C4-2B (cell line): ENCODE measurements around the gene CTTNBP2.

Experiments used
- H3K27ac ChIP-seq: fragments of 450-650 bp; 2 replicates; pipeline ENCODE4 v1.5.1; 2017
- ZFX ChIP-seq: fragments of 450-650 bp; IDR thresholded peaks from 2 replicates; pipeline ENCODE4 v1.6.1; 2017
- TF ChIP-seq, protein P1 (sequence below): fragments of 450-650 bp; conservative IDR thresholded peaks from 2 replicates; pipeline ENCODE4 v1.5.1; 2017; ENCODE audit warnings: mild to moderate bottlenecking

Gene CTTNBP2

DNA sequence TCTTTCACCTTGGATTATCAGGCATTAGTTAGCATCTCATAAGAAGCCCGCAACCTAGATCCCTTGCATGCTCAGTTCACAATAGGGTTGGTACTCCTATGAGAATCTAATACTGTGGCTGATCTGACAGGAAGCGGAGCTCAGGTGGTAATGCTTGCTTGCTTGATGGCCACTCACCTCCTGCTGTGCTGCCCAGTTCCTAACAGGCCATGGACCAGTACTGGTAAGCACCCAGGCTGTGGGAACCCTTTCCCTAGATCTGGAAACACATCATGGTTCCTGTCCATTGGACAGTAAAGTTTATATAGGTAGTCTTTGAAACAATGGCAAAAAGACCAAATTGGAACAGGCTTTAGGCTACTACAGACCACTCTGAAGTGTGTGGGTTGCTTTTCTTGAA is 9.4 kb upstream of the CTTNBP2 start:
- no peak overlapping the region for H3K27ac ChIP-seq
- no peak for TF ChIP-seq ZFX
- TF ChIP-seq, protein P1, sequence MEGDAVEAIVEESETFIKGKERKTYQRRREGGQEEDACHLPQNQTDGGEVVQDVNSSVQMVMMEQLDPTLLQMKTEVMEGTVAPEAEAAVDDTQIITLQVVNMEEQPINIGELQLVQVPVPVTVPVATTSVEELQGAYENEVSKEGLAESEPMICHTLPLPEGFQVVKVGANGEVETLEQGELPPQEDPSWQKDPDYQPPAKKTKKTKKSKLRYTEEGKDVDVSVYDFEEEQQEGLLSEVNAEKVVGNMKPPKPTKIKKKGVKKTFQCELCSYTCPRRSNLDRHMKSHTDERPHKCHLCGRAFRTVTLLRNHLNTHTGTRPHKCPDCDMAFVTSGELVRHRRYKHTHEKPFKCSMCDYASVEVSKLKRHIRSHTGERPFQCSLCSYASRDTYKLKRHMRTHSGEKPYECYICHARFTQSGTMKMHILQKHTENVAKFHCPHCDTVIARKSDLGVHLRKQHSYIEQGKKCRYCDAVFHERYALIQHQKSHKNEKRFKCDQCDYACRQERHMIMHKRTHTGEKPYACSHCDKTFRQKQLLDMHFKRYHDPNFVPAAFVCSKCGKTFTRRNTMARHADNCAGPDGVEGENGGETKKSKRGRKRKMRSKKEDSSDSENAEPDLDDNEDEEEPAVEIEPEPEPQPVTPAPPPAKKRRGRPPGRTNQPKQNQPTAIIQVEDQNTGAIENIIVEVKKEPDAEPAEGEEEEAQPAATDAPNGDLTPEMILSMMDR: no peak

GRCh38 chr7:117876761-117877160 is 3.5 kb upstream of the CTTNBP2 start:
- no peak overlapping the region for H3K27ac ChIP-seq
- no peak for TF ChIP-seq ZFX
- TF ChIP-seq, protein P1: no peak

GRCh38 chr7:117875566-117875965 is 2.3 kb upstream of the CTTNBP2 start:
- TF ChIP-seq ZFX: no peak
- TF ChIP-seq, protein P1: peak; percentile 4; the same call in 1 of the 2 replicates
- no peak overlapping the region for H3K27ac ChIP-seq

- no peak for TF ChIP-seq ZFX
- TF ChIP-seq, protein P1: no peak
These were observed 1.0 kb upstream of the CTTNBP2 start for GRCh38 chr7:117874191-117874700.

DNA sequence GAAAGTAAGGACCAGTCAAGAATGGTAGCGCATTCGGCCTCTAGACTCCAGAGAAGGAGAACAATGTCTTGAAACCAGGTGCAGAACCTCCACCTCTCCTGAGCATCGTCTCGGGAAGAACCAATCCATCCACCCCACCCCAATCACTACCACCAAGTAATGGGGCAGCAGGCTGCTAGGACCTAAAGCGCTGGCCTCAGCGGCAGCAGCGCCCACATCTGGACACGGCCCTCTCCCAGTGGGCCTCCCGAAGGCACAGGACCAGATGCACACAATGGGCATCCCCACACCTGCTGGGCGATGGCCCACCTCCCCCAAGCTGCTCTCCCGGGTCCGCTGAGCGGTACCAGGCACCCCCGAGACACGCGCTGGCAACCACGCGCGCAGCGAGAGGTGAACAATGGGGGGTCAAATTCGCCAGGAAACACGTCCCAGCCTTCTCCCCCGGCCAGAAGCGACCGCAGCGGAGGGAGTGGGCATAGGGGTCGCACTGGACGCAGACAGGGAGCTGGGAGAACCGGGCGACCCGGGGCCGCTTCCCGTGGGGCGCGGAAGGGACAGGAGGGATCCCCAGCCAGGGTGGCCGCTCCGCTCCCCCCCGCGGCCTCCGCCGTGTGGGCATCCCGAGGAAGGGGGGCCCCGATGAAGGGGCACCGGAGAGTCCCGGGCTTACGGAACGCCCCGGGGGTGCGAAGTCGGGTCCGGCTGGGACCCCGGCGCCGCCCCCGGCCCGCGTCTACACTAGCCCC is 506 bp downstream of the CTTNBP2 start:
- no peak overlapping the region; the same call in 1 of the 2 replicates for H3K27ac ChIP-seq
- TF ChIP-seq, protein P1: no peak
- no peak for TF ChIP-seq ZFX

More at GRCh38 chr7:117874191-117874700, 1.0 kb upstream of the CTTNBP2 start:
- no peak overlapping the region for H3K27ac ChIP-seq

DNA sequence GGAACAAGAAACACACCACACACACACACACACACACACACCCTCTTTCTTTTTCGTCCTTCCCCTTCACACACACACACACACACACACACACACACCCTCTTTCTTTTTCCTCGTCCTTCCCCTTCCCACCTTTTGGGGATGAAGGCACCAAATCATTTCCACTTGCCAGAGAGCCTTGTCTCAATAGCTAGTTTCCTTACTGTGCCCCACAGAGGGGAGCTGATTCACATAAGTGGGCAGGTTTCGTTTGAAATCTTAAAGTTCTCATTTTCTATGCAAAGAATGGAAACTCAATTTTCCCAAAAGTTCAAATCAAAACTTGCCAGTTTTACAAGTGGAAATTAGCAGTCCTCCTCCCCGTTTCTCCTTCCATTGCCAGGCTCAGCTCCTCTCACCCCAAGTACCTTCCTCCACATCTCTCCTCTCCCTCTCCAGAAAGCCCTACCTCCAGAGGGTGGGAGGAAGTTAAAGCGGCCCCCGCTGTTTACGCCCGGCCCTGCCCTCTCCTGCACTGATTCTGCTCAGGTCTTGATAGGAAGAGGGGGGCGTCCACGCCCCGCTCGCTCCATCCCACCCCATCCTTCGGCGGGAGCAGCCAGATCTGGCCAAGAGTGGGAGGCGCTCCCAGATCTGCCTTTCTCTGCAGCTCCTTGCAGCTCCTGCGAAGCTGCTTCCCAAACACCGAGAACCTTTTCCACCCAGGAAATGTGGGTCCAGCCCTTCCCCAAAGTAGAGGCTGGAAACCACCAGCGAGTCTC is 1.3 kb downstream of the CTTNBP2 start:
- TF ChIP-seq, protein P1: no peak
- TF ChIP-seq ZFX: no peak
- H3K27ac ChIP-seq: no peak overlapping the region

DNA sequence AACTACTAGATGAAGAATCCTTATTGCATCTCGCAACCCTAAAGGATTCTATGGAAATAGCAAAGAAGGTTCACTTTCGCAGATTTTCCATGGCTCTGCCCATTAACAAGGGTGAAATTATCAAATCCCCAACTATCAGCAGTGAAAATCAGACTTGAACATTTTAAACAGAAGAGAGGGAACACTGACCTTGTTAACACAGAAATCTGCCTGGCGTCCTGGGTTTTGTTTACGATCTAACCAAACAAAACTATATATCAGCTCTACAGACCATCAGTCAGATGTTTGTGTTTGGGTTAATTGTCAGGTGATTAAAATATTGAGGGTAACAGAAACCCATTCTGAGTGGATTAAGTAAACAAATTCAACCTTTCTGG is 1.9 kb downstream of the CTTNBP2 start:
- no peak for TF ChIP-seq ZFX
- TF ChIP-seq, protein P1: no peak

More for the DNA sequence above, 1.9 kb downstream of the CTTNBP2 start:
- H3K27ac ChIP-seq: no peak overlapping the region
